Activated CD8-positive, alpha-beta memory T cell treated with anti-CD3 and anti-CD28 coated beads for 36 hours (primary cell): ENCODE measurements around the gene SLC25A34. TPM values are rescaled to one million over a fixed set of nuclear protein-coding genes. Genes with fewer than 3 reads are reported as not detected.

ENCODE experiments used
- CTCF ChIA-PET: fragments of 350-600 bp; sonication (Branson Sonifier 250); formaldehyde crosslinking; loops from one replicate; lab custom pipeline; 2021; ENCODE audit warnings: antibody characterized with exemption; lab: Charles Lee
- POLR2A ChIA-PET: fragments of 350-600 bp; sonication (Branson Sonifier 250); formaldehyde crosslinking; loops from one replicate; lab custom pipeline; 2021; ENCODE audit warnings: antibody characterized with exemption; lab: Charles Lee
- total RNA-seq, 2 experiments: library from RNA; stranded (reverse); gene quantifications; one replicate each; pipeline ENCODE4 v1.2.3, GENCODE V29; 2021

SLC25A34 gene
- total RNA-seq, 2 experiments from 2014 or later = 0.75 to 0.80 TPM

DNA sequence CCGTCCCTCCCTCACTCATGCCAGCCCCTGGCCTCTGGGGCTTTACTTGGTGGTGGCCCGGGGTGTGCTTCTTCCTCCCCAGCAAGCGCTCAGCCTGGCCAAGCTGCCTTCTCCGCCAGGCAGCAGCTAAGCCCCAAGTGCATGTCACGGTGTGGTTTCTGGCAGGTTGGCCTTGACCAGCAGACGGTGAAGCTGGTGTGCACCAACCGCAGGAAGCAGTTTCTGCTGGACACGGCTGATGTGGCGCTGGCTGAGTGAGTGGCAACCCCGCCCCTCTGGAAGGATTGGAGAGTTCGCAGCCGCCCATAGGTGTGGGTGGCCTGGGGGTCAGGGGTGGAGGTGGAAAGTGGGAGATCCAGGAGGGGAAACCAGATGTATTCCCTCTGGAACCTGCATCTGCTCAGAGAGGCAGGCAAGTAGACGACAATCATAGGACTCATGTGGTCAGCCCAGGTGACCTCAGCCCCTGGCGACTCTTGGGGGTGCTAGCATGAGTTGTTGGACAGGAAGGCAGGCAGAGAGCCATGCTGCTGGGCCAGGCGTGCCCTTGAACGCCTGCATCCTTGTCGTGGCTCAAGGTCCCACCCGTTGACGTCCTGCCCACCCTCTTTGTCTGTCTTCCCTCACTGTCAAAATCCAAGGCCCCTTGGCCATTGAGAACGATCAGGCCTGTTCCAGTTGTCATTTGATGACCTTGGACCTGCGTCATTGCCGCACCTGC, 7.0 kb upstream of the SLC25A34 start:
- CTCF ChIA-PET = no interaction called here
- POLR2A ChIA-PET = no interaction called here

DNA sequence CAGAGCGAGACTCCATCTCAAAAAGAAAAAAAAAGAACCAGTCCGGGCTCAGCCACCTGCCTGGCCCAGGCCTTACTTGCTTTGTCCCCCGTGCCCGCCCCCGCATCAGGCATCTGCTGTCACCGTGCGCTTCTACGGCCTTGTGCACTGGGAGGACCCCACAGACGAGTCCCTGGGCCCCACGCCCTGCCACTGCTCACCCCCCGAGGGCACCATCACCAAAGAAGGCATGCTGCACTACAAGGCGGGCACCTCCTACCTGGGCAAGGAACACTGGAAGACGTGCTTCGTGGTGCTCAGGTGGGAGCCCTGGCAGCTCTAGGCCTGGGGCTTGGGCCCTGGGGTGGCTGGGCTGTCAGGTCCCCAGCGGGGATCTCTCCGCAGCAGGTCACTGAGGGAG, 5.6 kb upstream of the SLC25A34 start:
- ChIA-PET CTCF (no interaction called here), POLR2A (no interaction called here)

DNA sequence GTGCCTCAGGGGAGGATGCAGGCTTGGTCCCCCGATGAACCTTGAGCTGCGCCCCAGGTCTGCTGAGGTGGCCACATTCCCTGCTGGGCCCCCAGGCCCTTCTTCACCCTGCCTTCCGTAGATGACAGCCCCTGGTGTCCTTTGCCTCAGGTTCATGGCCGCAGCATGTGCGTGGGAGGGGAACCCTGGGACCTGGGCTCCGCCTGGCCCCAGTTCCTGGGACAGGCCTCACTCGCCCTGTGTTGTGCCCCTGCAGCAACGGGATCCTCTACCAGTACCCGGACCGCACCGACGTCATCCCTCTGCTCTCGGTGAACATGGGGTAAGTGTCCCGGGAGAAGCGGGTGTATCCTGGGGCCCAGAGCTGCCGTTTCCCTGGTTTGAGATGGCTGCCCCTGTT, 5.1 kb upstream of the SLC25A34 start:
- POLR2A ChIA-PET = no interaction called here
- CTCF ChIA-PET = no interaction called here

DNA sequence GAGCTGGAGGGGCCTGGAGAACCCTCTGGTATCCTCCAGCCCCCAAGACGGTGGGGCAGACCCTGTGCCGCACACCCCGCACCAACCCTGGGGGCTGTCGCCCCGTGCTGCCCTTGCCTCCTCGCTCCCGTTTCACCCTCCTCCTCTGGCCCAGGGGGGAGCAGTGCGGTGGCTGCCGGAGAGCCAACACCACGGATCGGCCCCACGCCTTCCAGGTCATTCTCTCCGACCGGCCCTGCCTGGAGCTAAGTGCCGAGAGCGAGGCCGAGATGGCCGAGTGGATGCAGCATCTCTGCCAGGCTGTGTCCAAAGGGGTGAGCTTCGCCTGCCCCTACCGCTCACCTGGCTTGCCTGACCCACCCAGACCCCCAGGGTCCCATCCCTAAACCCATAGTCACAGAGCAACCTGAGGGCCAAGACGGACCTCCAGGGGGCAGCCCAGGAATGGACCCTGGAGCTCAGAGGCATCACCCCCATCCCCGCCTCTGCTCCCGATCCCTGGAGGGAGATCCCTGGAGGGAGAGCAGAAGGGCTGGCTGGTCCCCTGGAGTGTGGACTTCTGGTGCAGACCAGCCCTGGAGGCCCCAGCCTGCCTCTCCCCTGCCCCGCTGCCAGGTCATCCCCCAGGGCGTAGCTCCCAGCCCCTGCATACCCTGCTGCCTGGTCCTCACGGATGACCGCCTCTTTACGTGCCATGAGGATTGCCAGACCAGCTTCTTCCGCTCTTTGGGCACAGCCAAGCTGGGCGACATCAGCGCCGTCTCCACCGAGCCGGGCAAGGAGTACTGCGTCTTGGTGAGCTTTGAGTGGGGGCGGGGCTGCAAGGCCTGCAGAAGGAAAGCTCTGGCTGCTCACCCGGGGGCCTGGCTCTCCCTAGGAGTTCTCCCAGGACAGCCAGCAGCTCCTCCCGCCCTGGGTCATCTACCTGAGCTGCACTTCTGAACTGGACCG, 4.0 kb upstream of the SLC25A34 start:
- CTCF ChIA-PET = no interaction called here
- POLR2A ChIA-PET = interaction anchor here (0.6 kb wide), 1 partner anchor 27 kb away, joined by 9 read pairs; no protein-coding TSS in a partner anchor

DNA sequence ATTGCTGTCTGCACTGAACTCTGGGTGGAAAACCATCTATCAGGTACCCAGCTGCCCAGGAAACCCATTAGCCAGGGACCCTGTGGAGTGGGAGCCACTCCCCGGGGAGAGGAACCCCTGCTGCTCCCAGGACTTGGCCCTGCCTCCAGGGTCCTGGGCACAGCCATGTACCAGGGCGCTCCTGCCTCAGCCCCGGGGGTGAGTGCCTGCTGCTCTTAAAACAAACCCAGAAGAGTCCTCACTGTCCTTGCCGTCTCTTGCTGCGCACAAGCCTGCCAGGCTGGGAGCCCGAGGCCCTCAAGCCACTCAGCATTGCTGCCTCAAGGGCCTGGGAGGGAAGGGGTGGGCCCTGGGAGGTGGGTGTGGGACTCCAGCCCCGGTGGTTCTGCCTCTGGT, 3.4 kb upstream of the SLC25A34 start:
- ChIA-PET POLR2A (interaction anchor here (0.6 kb wide), 1 partner anchor 28 kb away, joined by 9 read pairs; no protein-coding TSS in a partner anchor), CTCF (no interaction called here)

DNA sequence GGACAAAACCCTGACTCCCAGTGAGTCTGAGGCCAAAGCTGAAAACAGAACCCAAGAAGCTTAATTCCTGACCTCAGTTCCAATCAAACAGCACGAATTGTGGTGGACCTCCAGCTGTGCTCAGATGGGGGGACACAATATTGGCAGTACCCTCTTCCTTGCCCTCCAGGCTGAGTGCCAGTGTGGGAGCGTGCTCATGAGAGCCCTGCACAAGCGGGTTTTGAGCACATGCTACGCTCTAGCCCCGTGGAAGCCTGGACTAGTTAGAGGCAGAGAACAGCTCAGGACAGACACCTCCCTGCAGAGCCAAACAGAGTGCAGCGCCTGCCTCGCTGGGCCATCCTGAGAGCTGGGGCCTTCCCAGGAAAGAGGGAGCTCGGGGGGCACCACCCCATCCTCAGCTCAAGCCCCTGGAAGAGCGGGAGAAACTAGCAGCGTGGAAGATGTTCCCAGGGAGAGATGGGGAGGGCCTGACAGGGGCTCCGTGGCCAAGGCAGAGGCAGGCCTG, 2.8 kb upstream of the SLC25A34 start:
- ChIA-PET CTCF (no interaction called here), POLR2A (no interaction called here)

DNA sequence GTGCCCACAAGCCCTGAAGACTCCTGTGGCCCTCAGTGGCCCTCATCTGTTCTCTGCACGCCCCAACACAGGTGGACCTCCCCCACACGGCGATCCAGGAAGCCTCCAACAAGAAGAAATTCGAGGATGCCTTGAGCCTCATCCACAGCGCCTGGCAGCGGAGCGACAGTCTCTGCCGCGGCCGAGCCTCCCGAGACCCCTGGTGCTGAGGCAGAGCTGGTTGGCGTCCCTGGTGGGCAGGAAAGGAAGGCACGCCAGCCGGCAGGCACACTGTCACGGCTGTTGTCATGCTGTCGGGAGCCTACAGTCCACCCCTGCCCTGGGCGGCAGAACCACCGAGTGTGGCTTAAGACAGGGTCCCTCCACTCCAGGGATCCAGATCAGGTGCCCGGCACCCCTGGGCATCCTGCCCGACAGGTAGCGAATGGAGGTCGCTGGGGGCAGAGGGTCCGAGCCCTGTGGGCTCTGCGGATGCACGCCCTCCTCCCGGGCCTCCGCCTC, 2.3 kb upstream of the SLC25A34 start:
- ChIA-PET CTCF (no interaction called here), POLR2A (no interaction called here)

DNA sequence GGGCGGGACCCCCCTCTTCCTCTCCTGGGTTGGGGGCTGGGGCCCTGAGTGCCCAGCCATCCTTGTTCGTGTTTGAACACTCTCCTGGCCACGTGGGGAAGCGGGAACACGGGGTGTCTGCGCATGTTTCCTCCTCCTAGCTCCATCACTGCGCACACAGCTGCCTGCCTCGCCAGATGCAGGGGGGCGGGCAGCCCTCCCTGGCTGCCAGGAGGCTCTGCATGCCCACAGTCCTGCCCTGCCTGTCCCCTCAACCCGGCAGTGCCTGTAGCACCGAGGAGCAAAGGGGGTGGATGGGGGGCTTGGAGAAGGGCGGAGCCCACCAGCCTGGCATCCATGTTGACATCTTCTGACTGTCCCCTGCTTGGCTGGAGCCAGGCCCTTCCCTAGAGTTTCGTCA, 1.8 kb upstream of the SLC25A34 start:
- CTCF ChIA-PET = no interaction called here
- POLR2A ChIA-PET = no interaction called here

DNA sequence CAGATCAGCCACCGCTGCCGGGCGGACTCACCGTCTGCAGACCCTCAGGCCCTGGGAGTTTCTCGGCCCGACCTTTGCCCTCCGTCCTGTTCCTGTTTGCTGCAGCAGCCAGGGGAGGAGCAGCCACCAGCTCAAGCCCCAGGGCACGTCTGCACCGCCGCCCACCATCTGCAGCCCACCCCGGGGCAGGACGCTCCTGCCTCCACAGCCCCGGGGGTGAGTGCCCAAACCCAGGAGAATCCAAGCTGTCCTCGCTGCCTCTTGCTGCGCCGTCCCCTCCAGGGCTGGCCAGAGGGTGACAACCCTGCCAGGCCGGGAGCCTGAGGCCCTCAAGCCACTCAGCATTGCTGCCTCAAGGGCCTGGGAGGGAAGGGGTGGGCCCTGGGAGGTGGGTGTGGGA, 1.2 kb upstream of the SLC25A34 start:
- CTCF ChIA-PET = no interaction called here

DNA sequence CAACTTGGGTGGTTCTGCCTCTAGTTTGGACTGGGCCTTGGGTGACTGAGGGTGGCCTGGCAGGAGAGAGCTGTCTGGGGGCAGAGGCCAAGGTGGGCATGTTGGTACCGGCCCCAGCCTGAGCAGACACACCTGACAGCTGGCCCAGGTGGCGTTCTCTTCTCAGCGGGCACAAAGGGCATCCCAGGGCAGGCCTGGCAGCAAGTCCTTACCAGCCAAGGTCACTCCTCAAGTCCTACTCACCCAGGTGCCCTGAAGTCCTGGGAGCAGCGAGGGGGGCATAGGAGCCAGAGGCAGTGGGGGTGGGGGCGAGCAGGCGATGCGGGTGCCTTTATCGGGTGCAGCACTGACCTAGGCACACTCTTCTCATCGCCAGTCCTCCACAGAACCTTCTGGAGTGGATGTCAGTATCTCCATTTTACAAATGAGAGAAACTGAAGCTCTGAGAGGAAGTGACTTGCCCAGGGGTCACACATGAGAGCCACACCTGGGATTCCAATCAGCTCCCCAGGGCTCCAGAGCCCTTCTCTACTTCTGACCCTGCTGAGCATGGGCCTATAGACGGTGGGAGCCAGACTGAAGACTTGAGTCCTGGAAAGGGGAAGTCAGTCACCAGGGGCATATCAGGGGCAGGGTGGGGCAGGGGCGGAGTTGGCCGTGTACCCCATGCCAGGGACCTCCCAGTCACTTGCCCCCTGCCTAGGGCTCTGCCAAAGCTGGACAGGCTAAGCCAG, 587 bp upstream of the SLC25A34 start:
- CTCF ChIA-PET = interaction anchor here (0.6 kb wide), 1 partner anchor 80 kb away, joined by 4 read pairs; no protein-coding TSS in a partner anchor
- POLR2A ChIA-PET = no interaction called here

More for the DNA sequence above, 1.2 kb upstream of the SLC25A34 start:
- POLR2A ChIA-PET = no interaction called here

DNA sequence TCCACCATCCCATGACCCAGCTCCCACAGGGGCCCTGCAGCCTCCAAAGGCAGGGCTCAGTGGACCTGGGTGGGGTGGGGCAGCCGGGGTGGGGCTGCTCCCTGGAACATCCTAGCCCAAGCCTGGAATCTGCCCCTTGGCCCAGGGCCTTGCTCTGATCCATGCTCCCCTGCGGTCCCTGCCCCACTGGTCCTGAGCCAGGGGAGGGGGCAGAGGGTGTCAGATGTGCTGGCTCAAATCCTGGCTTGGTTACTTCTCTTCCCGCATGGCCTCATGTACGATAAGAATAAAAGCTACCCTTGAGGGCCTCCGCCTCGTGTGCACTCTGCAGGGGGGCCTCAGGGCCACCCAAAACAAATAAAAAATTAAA, 819 bp downstream of the SLC25A34 start:
- POLR2A ChIA-PET = no interaction called here

DNA sequence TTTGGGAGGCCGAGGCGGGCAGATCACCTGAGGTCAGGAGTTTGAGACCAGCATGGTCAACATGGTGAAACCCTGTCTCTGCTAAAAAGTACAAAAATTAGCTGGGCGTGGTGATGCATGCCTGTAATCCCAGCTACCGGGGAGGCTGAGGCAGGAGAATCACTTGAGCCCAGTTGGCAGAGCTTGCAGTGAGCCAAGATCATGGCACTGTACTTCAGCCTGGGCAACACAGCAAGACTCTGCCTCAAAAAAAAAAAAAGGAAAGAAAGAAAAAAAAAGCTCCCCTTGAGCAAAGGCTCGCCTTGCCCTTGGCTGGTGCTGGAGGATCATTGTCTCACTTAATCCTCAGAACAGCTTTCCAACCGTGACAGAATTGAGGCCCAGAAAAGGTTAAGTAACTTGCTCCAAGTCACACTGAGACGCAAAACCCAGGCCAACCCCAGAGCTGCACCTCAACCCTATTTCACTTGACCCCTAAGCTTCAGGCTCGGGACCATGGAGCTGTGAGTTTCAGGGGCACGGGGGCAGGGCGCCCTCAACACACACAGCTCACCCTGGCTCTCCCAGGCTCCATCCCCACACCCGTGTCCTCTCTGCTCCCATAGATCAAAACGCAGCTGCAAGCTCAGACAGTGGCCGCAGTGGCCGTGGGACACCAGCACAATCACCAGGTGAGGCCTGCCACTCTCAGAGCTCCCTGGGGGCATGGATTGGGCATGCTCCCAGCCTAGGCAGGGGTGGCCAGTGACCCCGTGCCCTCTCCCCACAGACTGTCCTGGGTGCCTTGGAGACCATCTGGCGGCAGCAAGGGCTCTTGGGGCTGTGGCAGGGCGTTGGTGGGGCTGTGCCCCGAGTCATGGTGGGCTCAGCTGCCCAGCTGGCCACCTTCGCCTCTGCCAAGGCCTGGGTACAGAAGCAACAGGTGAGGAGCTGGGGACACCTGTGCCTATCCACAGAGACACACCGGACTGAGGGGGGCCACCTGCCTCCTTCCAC, 1.6 kb downstream of the SLC25A34 start:
- POLR2A ChIA-PET = no interaction called here

More for the DNA sequence above, 819 bp downstream of the SLC25A34 start:
- CTCF ChIA-PET = interaction anchor here (0.7 to 0.9 kb wide), 3 partner anchors 21 to 145 kb away, joined by 3 read pairs; no protein-coding TSS in a partner anchor

DNA sequence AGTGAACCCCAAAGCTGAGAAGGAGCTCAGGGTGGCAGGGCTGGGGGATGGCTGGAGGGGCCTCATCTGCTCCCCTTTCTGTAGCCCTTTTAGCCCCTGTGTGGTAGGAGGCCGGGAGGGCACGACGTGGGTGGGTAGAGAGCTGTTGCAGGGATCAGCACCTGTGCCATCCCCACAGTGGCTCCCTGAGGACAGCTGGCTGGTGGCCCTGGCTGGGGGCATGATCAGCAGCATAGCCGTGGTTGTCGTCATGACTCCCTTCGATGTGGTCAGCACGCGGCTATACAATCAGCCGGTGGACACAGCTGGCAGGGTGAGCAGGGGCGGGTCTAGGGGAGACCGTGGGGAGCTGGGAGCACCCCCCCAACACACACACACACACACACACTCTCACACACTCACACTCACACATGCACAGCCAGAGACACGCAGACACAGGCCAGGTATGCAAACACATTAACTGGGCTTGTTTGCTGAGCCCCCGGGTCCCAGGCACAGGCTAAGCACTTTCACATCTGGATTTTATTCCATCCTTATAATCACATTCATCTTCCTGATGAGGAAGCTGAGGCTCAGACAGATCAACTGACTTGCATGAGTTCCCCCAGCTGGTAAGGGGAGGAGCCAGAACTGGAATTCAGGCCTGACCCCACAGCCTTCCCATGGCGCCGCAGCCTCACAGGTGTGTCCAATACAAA, 2.5 kb downstream of the SLC25A34 start:
- ChIA-PET CTCF (interaction anchor here (2.1 kb wide), 1 partner anchor 102 kb away, joined by 5 read pairs; no protein-coding TSS in a partner anchor), POLR2A (no interaction called here)

More for the DNA sequence above, 1.6 kb downstream of the SLC25A34 start:
- CTCF ChIA-PET = interaction anchor here (0.7 to 0.9 kb wide), 3 partner anchors 22 to 146 kb away, joined by 3 read pairs; no protein-coding TSS in a partner anchor

DNA sequence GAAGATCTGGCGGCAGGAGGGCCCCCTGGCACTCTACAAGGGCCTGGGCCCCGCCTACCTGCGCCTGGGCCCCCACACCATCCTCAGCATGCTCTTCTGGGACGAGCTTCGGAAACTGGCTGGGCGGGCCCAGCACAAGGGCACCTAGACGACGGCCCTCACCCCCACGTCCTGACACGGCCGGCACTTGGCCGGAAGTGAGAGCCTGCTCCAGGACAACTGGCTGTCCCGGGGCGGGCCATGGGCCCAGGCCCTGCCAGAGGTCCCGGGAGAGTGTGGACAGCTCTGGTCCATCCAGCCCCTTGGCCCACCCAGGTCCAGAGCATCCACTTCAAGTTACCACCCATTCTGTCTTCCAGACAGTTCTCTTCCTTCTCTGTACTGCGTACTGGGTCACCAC, 3.2 kb downstream of the SLC25A34 start:
- ChIA-PET POLR2A (no interaction called here), CTCF (interaction anchor here (2.1 kb wide), 1 partner anchor 102 kb away, joined by 5 read pairs; no protein-coding TSS in a partner anchor)

DNA sequence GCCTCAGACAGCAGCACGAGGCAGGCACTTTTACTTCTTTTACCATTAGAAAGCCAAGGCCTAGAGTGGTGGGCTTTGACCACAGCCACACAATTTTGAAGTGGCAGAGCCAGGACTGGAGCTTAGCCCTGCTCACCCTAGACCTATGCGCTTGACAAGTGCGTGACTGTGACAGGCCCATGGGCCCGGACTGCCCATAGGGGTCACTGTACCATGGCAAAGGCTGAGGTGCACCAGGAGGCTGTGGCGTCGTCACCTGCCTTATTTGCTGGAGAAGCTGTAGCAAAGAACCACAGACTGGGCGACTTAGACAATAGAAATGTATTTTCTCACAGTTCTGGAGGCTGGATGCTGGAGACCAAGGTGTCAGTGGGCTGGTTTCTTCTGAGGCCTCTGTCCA, 3.7 kb downstream of the SLC25A34 start:
- CTCF ChIA-PET = interaction anchor here (1.2 to 2.1 kb wide), 3 partner anchors 42 to 136 kb away, joined by 3 to 7 read pairs (median 5); no protein-coding TSS in a partner anchor

DNA sequence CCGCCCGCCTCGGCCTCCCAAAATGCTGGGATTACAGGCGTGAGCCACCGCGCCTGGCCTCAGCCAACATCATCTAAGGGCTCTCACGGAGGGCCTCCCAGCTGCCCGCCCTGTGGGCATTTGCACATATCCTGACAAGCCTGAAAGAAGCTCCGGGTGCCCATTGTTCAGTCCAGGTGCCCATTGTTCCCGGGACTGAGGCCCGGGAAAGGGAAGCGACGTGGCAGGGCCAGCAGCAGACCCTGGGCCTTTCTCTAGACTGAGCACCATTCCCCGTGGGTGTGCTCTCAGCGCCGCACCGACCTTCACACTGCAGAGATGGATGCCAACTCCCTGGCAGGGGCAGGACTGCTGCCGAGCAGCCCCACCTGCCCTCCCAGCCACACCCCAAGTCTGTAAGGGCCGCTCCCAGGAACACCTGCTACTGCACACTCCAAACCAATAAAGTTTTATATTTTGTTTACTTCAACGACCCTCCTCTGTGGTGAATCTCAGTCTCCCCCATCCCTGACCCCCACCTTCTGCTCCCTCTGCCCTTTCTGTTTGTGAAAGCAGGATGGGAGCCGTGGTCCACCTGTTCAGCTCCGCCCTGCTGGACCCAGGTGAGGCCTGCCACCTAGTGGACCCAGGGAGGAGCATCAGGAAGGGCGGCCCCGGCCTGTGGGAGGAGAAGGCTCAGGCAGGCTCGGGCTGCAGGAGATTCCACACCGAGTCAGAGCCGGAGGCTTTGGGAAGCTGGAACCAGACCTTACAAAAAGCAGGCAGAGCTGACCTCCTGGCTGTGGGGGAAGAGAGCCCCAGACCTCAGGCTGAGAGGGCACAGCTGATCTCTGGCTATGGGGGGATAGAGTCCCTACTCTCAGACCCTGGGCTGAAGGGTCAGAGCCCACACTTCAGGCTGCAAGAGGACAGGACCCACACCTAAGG, 5.1 kb downstream of the SLC25A34 start:
- POLR2A ChIA-PET = no interaction called here
- CTCF ChIA-PET = interaction anchor here (0.7 to 1.9 kb wide), 8 partner anchors 43 to 266 kb away, joined by 3 to 10 read pairs (median 4); no protein-coding TSS in a partner anchor

More for the DNA sequence above, 3.7 kb downstream of the SLC25A34 start:
- POLR2A ChIA-PET = no interaction called here
